GM19455 (cell line): ENCODE data around the gene SFI1.
"Not testable (repeated sequence)": the region's sequence is repeated elsewhere in the genome, so short reads cannot be mapped to it uniquely, and the experiment has no call there.

Source experiments
- ATAC-seq: cut with Tn5 transposase; IDR thresholded peaks from one replicate; pipeline ENCODE4 v1.9.1; 2021; ENCODE audit not compliant: unreplicated experiment

Gene SFI1

GRCh38 chr22:31630331-31631329 is 134.3 kb downstream of the SFI1 start:
- ATAC-seq = peak; percentile 44

- ATAC-seq = no peak
These were observed 135.1 kb downstream of the SFI1 start for GRCh38 chr22:31631436-31631835.

GRCh38 chr22:31635638-31636306 is 139.4 kb downstream of the SFI1 start:
- no peak for ATAC-seq

DNA sequence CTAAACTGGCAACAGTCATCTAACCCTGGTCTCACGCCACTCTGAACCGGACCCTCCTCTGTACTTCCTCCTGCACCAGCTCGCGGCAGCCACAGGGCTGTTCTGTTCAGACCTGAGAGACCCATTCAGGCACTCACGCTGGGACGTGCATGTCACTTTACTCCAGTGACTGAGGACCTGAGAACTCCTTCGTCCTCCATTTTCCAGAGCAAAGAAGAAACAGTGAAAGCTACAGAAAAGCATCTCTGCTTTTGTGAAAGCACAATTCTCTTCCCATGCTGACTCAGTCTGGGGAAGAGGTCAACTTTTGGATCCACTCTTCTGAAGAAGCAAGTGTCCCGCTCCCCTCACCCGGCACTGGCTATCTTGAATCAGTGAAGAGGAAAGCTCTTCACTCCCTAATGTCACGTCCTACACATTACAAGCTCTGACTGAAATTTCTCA is 141.1 kb downstream of the SFI1 start:
- ATAC-seq = peak; percentile 54

DNA sequence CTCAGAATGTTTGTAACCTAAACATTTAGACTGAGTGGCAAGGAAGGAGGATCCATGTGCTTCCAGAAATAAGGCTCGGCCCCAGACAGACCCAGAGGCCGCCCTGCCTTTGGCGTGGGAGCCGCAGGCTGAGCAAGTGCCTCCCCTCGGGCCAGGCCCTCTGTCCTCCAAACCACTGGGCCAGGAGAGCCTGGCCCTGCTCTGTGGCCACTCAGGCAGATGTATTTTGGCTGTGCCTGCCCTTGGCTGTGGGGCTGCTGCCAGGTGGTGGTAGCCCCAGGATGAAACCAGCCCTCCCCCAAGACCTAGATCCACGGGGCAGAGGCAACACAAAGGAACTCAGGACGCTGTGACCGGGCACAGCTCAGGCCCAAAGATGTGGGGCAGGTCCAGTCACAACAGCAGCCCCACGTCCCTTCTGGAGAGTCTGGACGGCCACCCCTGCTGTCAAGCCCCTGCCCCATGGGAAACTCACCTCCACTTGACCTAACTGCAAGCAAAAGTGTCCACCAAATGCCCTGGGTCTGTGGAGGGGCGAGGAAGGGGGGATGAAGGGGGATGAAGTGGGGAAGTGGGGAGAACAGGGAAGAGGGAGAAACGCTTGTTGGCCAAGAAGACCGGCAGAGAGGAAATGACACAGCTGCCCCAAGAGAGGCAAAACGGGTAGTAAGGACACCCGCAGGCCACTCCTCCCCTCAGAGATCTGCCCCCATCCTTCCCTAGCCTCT is 141.7 kb downstream of the SFI1 start:
- ATAC-seq = no peak

GRCh38 chr22:31639436-31640039 is 143.2 kb downstream of the SFI1 start:
- ATAC-seq = no peak

DNA sequence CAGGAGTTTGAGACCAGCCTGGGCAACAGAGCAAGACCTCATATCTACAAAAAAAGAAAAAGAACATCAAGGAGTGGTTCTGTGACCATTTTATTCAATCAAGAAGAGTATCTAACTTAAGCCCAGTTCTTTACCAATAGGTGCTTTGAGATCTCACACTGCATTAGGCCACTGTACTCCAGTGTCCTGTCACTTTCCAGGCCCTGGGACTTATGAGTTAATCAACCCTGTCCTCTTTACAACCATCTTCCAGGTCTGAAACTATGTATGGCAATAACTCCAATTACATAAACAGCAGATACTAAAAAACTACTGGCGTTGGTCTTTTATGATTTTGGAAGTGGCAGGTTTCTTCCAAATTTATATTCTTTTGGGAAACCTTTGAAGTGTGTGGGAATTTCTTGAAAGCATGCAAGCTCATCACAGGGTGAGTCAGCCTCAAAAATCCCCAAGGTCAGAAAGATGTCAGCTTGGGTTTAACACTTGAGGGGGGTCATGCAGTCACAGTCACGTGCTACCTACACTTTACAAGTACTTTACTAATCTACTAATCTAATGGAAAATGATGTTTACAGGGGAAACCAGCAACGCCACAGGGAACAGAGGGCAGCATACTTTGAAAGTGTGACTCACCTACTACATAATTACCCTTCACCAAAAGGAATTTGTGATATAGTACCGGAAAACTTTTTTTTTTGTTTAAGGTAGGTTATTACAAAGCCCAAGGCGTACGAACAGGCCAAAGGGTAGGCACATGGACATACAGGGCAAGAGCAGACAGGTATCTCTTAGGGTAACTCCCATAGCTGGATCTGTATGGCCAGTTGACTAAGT is 150.1 kb downstream of the SFI1 start:
- no peak for ATAC-seq

- ATAC-seq = no peak
These were observed 150.7 kb downstream of the SFI1 start for GRCh38 chr22:31647066-31647465.

DNA sequence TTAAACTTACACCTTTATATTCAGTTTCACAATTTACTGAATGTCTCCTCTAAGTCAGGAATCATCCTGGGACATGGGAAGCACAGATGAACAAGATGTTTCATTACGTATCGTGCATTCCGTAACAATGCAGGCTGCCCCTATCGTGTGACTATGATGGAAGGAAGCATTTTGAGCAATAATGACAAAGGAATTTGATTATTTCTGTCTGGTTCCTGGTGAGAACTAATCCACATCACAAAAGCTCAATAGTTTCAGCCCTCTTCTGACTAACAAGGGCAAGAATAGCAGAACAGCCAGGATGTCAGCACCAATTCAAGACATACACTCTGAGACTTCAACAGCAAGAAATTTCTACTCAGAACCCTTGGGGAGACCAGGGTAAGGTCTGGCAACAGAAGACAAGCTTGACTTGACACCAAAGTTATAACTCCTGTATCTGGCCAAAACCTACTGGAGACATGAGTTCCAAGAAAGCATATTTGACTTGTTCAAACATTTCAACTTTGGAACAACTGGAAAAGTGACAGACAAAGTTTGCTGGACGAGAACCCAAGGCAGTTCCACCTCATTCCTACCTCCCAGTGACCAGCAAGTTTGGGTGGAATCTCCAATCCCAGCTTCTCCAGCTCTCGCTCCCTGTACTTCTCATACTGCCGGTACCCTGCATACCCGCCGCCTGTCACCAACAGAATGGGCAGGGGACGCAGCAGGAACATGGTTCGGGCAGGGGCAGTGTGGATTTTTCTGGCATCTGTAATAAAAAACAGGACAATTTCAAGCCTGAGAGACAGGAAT is 151.4 kb downstream of the SFI1 start:
- ATAC-seq = no peak

DNA sequence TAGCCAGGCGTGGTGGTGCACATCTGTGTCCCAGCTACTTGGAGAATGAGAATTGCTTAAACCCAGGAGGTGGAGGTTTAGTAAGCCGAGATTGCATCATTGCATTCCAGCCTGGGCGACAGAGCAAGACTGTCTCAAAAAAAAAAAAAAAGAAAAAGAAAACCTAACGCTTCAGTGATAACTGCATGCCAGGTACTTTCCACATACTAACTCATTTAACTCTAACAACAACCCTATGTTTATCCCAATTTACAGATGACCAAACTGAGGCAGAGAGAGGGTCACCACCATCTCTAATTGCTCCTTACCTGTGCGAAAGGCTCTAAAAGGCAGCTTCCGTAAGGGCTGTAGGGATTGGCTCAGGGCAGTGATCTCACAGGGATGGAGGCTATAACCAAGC is 154.1 kb downstream of the SFI1 start:
- ATAC-seq = no peak

DNA sequence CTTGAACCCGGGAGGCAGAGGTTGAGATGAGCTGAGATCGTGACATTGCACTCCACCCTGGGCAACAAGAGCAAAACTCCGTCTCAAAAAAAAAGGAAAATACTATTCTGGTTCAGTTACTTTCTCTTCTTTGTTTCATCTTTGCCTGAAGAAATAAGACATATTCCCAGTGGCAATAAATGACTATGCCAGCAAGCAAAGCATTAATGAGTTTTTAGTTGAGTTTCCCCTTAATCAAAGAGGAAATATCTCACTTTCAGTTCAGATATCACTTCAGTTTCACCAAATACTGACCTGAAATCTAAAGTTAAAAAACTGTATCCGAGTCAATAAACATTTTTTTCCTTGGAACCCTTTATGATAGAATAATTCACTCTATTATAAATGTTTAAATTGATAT is 155.3 kb downstream of the SFI1 start:
- ATAC-seq = no peak

DNA sequence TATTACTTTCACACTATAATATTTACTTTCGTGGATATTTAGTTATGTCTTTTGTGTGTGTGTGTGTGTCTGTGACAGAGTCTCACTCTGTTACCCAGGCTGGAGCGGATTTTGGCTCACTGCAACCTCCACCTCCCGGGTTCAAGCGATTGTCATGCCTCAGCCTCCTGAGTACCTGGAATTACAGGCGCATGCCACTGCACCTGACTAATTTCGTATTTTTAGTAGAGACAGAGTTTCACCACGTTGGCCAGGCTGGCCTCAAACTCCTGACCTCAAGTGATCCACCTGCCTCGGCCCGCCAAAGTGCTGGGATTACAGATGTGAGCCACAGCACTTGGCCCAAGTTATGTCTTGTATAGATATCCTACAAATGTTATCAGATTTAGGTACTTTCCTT is 155.8 kb downstream of the SFI1 start:
- no peak for ATAC-seq

DNA sequence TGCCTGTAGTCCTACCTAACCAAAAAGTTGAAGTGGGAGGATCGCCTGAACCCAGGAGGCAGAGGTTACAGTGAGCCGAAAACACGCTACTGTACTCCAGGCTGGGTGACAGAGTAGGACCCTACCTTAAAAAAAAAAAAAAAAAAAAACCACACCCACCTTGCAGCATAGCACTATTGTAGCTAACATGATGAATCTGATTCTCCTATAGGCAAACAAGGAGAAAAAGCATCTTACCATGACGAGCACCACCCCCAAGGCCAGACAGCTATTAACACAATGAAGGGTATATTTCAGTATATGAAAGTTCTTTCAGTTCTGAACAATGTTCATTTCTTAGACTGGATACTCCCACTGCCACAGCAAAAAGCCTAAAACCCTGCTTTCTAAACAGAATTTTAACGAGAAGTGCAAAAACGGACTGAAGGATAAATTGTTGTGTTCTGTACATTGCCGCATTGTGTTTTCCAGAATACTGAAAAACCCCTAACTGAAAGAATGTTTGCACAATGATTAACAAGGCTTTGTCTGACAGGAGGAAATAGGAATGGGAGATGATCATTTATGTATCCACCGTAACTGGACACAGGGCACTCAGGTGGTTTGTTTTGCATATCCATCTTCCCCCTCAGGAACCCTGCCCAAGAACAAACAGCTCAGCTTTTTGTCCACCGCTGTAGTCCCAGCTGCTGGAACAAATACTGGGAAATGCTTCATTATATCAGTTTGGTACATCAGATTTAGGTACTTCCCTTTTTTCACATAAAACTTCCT is 156.8 kb downstream of the SFI1 start:
- ATAC-seq = no peak

GRCh38 chr22:31653944-31654343 is 157.6 kb downstream of the SFI1 start:
- ATAC-seq = no peak

DNA sequence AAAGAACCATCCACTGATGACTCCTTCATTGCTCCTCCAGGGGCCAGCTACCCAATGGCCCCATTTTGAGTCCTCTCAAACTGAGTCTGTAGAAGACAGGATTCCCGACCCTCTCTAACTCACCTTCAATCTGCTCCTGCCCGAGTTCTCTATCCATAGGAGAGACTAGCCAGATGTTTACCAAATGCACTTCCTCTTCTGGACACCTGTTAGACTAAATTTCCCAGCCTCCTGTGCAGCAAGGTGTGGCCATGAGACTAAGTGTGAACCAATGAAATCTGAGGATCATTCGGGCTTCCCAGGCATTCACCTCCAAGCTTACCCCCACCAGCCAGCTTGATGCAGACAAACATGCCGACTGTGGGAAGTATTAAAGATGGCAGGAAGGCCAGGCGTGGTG is 158.1 kb downstream of the SFI1 start:
- no peak for ATAC-seq

DNA sequence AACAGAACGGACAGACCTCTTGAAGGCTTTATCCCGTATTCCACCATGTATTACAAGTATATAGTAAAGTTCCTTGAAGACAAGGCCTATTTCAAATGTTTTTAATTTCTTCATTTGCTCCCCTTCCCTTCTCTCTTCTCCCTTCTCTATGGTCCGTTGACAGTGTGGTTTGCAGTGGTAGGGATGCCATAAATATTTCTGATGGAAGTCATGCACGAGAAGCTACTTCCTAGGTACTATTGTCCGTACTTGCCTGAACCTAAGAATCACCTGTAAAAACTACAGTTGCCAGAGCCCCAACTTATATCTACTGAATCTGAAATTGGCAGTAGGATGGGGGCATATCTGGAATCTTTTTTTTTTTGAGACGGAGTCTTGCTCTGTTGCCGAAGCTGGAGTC is 162.9 kb downstream of the SFI1 start:
- no peak for ATAC-seq

DNA sequence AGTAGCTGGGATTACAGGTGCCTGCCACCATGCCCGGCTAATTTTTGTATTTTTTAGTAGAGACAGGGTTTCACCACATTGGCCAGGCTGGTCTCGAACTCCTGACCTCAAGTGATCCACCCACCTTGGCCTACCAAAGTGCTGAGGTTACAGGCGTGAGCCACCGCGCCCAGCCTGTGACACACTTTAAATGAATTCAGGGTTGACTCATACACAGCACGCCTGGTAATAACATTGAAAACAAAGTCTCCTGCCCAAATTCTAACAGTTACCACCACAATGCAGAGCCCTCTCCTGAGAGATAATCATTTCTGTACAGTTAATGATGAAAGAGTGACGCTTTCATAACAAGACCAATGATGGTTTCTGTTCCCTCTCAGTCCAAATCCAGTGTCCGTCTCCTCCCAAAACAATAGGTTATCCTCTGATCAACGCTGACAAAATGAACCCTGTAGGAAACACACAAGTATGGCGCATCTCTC is 164.6 kb downstream of the SFI1 start:
- ATAC-seq = not testable (repeated sequence)

DNA sequence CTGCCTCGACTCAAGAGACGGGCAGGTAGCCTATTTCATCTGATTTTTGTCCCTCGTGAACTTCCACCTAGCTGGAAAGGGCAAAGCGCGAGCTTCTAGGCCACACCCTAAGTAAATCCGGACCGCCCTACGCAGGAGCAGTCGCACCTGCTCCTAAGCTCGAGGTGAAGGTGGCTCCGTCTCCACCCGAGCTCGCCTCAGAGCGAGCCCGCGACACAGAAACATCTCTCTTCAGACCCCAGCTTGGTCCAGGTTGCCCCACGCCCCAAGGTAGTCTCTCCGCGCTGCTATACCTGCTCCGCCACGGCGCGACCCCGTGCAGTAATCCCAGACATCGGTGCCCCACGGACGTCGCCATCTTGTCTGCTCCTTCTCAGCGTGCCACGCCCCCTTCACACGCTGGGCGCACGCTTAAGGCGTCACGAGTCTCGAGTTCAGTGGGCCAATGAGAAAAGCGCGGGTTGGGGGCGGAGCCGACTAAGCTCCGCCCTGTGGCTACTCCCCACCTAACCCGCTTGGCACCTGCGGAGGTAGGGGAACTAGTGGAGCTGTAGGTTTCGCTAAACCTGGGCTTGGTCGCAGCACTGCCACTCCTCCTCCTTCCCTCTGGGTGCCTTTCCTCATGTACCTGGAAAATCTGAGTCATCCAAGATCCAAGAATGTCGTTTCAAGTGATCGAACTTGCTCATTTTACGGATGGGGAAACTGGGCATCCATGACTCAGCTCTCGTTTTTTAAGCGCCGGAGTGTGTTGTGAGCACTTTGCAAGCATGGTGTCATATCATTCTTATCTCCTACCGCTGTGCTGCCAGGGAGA is 165.7 kb downstream of the SFI1 start, which contains the start of gene PISD:
PISD (minus strand) TSS at position 365 of the 817 bp plus-strand sequence; CDS start at position 358, 7 bp downstream.
- ATAC-seq = peak; percentile 82
